Mesodermal cell (in vitro differentiated cells): ENCODE results near the gene CA4.
"Not testable (repeated sequence)": the region's sequence is repeated elsewhere in the genome, so short reads cannot be mapped to it uniquely, and the experiment has no call there.

Source experiments
- H3K27ac ChIP-seq: 2 replicates; pipeline ENCODE4 v1.7.0; 2013; ENCODE audit warnings: mild to moderate bottlenecking, low read depth, low read length, moderate library complexity; ENCODE audit not compliant: severe bottlenecking
- H3K36me3 ChIP-seq: 2 replicates; pipeline ENCODE4 v1.7.1; 2013; ENCODE audit warnings: mild to moderate bottlenecking, low read length, moderate library complexity; ENCODE audit not compliant: control insufficient read depth, insufficient read depth
- H3K4me1 ChIP-seq: one replicate; pipeline ENCODE4 v1.7.1; 2013; ENCODE audit warnings: mild to moderate bottlenecking, low read length; ENCODE audit not compliant: insufficient read depth, control insufficient read depth, poor library complexity, severe bottlenecking
- H3K4me3 ChIP-seq: 2 replicates; pipeline ENCODE4 v1.7.0; 2013; ENCODE audit warnings: low read length, control low read depth, mild to moderate bottlenecking; ENCODE audit not compliant: insufficient read depth, poor library complexity, severe bottlenecking; ENCODE audit errors: extremely low read depth
- H3K9me3 ChIP-seq: 2 replicates; pipeline ENCODE4 v1.7.1; 2013; ENCODE audit warnings: mild to moderate bottlenecking, low read length, moderate library complexity; ENCODE audit not compliant: control insufficient read depth
- WGBS, 2 experiments: methylation state at CpG; one replicate each; pipeline ENCODE4 v1.1.5; 2013; ENCODE audit warnings: missing lambda C conversion rate in 2 of 2; ENCODE audit not compliant: insufficient coverage in 2 of 2; 5-methylcytosine and 5-hydroxymethylcytosine counted together

Gene CA4

DNA sequence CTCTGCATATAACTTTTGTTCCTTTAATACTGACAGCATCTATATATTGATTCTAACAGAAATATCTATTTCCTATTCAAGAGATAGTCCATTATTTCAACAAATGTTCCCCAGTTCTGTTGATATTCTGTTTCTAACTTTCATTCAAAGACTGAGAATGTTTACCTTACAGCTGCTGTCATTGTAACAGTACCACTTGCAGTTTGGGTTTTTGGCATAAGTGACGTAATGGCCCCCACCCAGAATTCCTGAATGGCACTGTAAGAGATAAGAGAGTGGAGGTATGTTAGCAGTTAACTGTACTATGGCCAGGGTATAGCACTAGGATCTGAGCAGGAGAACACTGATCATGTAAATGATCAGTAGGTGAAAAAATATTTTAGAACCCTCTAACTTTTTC, 30.6 kb downstream of the CA4 start:
- not testable (repeated sequence) for H3K4me3 ChIP-seq, H3K27ac ChIP-seq, H3K4me1 ChIP-seq, H3K9me3 ChIP-seq
- peaks cover 29% of the 10 kb centered on the region for H3K36me3 ChIP-seq
- 80% methylated on average over 1 of the region's 1 CpG; no CpG with 5 or more reads in 1 of the 2 experiments for WGBS, 2 experiments

- H3K4me1 ChIP-seq, H3K4me3 ChIP-seq, H3K9me3 ChIP-seq, H3K27ac ChIP-seq: not testable (repeated sequence)
- 80 to 86% methylated on average over 1 of the region's 1 CpG for WGBS, 2 experiments
- H3K36me3 ChIP-seq = peaks cover 43% of the 10 kb centered on the region
Measured at GRCh38 chr17:60186372-60186771, 36.6 kb downstream of the CA4 start.

GRCh38 chr17:60186846-60187745, 37.3 kb downstream of the CA4 start:
- H3K4me1 ChIP-seq, H3K27ac ChIP-seq, H3K9me3 ChIP-seq, H3K4me3 ChIP-seq: not testable (repeated sequence)
- WGBS, 2 experiments = 86 to 90% methylated on average over 2 to 3 of the region's 7 CpGs
- peaks cover 47% of the 10 kb centered on the region for H3K36me3 ChIP-seq

GRCh38 chr17:60188759-60189158, 39.0 kb downstream of the CA4 start:
- Histone ChIP-seq H3K4me3 (no peak overlapping the region), H3K27ac (no peak overlapping the region), H3K4me1 (no peaks in the 10 kb centered on the region), H3K9me3 (no peaks in the 10 kb centered on the region), H3K36me3 (peaks cover 56% of the 10 kb centered on the region)
- WGBS, 2 experiments = 86% methylated on average over 1 of the region's 4 CpGs; no CpG with 5 or more reads in 1 of the 2 experiments

DNA sequence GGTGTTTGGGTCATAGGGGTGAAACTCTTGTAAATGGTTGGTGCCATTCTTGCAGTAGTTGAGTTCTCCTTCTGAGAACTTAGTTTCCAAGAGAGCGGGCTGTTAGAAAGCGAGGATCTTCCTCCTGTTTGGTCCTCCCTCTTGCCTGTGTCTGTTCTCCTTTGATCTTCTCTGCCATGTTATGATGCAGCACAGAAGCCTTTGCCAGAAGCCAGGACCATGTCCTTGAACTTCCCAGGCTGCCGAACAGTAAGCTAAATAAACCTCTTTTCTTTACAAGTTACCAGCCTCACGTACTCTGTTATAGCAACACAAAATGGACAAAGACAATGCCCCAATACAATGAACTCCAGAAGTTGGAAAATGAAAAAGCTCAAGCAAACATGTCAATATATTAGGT, 40.3 kb downstream of the CA4 start:
- H3K4me3 ChIP-seq, H3K27ac ChIP-seq, H3K9me3 ChIP-seq, H3K4me1 ChIP-seq: not testable (repeated sequence)
- WGBS, 2 experiments = 92 to 100% methylated on average over 2 to 3 of the region's 4 CpGs
- peaks cover 58% of the 10 kb centered on the region for H3K36me3 ChIP-seq

DNA sequence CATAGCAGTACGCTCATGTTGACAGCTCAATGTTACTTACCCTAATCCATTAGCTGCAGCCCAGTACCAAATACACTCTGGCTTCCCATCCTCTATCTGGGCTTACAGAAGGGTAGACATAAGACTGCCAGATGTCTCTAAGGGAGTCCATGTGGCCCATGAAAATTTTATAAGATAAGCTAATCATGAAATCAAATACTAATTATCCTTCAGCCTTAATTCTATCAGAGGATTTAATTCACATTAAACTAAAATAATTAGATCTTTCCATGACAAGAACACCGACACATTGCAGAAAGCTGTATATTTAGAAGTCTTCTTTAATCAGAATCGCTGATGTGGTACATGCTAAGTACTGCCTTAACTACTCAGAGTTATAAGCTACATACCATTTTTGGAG, 43.3 kb downstream of the CA4 start:
- H3K4me1 ChIP-seq, H3K27ac ChIP-seq, H3K4me3 ChIP-seq, H3K9me3 ChIP-seq: not testable (repeated sequence)
- H3K36me3 ChIP-seq = peaks cover 56% of the 10 kb centered on the region
- WGBS, 2 experiments = 100% methylated on average over 1 of the region's 3 CpGs; no CpG with 5 or more reads in 1 of the 2 experiments

DNA sequence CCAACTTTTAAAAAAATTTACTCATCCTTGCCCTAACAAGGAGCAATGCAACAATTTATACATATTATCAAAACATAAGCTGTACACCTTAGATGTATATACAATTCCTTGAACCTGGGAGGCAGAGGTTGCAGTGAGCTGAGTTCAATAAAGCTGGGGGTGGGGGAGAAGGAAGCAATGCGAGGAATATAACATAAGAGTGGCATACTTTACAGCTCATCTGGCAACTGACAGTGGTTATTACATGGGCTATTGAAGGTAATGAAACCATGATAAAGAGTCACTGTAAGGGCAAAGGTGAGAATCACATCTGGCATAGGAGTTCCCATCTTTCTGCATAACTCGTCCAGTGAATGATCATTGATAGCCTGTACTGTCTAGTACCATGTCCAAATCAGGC, 43.7 kb downstream of the CA4 start:
- peaks cover 59% of the 10 kb centered on the region for H3K36me3 ChIP-seq
- WGBS, 2 experiments = 86 to 95% methylated on average over 2 of the region's 2 CpGs
- H3K27ac ChIP-seq = no peak overlapping the region
- H3K9me3 ChIP-seq = no peaks in the 10 kb centered on the region
- no peak overlapping the region for H3K4me3 ChIP-seq
- no peaks in the 10 kb centered on the region for H3K4me1 ChIP-seq

DNA sequence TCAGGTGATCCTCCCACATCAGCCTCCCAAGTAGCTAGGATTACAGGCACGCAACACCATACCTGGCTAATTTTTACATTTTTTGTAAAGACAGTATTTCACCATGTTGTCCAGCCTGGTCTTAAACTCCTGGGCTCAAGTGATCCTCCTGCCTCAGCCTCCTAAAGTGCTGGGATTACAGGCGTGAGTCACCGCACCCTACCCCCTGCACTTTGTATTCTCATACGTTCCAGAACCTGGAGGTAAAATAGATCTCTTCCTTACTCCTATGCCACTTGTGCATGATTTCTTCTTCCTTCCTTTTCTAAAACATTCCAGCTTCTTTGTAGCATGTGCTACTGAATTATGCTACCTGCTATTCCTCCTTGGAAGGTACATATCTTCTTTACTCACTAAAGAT, 44.4 kb downstream of the CA4 start:
- not testable (repeated sequence) for H3K9me3 ChIP-seq, H3K27ac ChIP-seq, H3K4me1 ChIP-seq, H3K4me3 ChIP-seq
- H3K36me3 ChIP-seq = peaks cover 56% of the 10 kb centered on the region
- 91 to 98% methylated on average over 4 of the region's 4 CpGs for WGBS, 2 experiments

DNA sequence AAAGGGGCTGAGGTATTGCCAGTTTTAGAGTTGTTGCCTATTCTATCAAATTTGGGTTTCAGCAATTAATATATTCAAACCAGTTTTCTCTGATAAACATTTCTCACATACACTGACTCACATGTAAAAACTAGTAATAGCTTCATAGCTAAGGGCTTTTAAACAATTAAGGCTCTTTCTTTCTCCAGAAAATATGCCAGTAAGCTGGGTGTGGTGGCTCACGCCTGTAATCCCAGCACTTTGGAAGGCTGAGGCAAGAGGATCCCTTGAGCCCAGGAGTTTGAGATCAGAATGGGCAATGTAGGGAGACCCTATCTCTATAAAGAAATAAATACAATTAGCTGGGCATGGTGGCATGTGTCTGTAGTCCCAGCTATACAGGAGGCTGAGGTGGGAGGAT, 48.9 kb downstream of the CA4 start:
- H3K36me3 ChIP-seq = peaks cover 27% of the 10 kb centered on the region
- not testable (repeated sequence) for H3K27ac ChIP-seq, H3K9me3 ChIP-seq, H3K4me3 ChIP-seq, H3K4me1 ChIP-seq
- WGBS, 2 experiments = no CpG with 5 or more reads among the region's 1 CpG

GRCh38 chr17:60205782-60206181, 56.0 kb downstream of the CA4 start:
- H3K27ac ChIP-seq, H3K9me3 ChIP-seq, H3K4me3 ChIP-seq, H3K4me1 ChIP-seq, H3K36me3 ChIP-seq: not testable (repeated sequence)

- not testable (repeated sequence) for H3K36me3 ChIP-seq, H3K27ac ChIP-seq, H3K9me3 ChIP-seq, H3K4me1 ChIP-seq, H3K4me3 ChIP-seq
- no CpG with 5 or more reads among the region's 1 CpG for WGBS, 2 experiments
Measured at GRCh38 chr17:60208302-60208701, 58.5 kb downstream of the CA4 start.
